ENCODE data around the gene EIF3A.
"Not testable (repeated sequence)": the region's sequence is repeated elsewhere in the genome, so short reads cannot be mapped to it uniquely, and the experiment has no call there.

DNA sequence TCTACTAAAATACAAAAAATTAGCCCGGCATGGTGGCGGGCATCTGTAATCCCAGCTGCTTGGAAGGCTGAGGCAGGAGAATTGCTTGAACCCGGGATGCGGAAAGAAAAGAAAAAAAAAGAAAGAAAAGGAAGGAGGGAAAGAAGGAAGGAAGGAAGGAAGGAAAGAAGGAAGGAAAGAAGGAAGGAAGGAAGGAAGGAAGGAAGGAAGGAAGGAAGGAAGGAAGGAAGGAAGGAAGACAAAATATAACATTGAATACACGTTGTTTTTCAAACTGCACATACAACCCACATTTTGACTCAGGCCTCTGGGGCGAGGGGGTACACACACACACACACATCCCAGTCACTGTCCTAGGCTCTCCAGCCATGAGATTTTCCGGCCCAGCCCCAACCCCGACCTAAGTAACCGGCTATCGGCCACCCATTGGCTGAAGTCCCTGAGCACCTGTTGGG, 52.1 kb downstream of the EIF3A start:
- not testable (repeated sequence) for TF ChIP-seq POLR2A, CTCF (IDR thresholded peaks at IDR 0.05)
